ENCODE data around the gene BTBD17.

- no peak for TF ChIP-seq CTCF (conservative IDR thresholded peaks at IDR 0.05; ENCODE audit: low read depth, low read length)
- TF ChIP-seq EZH2 (IDR thresholded peaks at IDR 0.05; ENCODE audit: borderline replicate concordance, low read depth, low read length, poor library complexity, severe bottlenecking) = no peak
These were observed 28.8 kb downstream of the BTBD17 start for GRCh38 chr17:74332763-74333283.
